Stimulated activated CD4-positive, alpha-beta T cell treated with anti-CD3 and anti-CD28 coated beads, Interleukin-1b, Interleukin-23, amount 100 ng/mL, for 24 hours (primary cell): ENCODE results near the gene WDR36.

Experiments
- DNase-seq, 4 experiments: peaks; one replicate each; pipeline ENCODE4 v3.0.0-alpha.2; 2020; ENCODE audit warnings: low read depth in 4 of 4, low spot score in 1 of 4

The WDR36 gene

DNA sequence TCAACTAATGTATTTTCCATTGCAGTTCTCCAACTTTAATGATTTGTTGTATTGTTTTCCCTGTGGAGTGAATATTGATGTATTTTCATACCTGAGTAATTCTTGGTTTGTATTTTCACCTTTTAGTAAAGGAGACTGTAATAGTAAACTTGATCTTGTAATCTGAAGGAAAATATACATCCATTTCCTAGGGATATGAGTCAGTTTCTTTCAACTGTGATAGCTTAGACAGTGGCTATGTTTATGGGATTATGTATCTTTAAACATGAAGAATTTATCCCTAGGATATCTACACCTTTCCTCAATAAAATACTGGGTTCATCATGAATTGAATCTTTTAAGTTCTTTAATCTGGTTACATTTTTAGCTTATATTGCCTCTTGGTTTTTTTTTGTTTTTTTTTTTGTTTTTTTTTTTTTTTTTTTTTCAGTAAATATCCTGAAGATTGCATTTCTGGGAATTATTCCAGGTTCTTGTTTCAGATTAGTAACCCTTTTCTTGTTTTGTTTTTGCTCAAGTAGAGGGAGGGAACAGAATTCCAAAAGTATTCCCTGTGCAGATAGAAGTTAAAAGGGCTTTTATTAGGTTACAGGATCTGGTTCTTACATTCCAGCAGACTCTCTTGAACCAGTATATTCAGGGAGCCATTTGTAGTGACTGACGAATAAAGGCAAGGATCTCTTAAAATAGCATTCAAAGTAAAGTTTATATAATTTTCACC is 7.1 kb downstream of the WDR36 start:
- DNase-seq, result no peak

DNA sequence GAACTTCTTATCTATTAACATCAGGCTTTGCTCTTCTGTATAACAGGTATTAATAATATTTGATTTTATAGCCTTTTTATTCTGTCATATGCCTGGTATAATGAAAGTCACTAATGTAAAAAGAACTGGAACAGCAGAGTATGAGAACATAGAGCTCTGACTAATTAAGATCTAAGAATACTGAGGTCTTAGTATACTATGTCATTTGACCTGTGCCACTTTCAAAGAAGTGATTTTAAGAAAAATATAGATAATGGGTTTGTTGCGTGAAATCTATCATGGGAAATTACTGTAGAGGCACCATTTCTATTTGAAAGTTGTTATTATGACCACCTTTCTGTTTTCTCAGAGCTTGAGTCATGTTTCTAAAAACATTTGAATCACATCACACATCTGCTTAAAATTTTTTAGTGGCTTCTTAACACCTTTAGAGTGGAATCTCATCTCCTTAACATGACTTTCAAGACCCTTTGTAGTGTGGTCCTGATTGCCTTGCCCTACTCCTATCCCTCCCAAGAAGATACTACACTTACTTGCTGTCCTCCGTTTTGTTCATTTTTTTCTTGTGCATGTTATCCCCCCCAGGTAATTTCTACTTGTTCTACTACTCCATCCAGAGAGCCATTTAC is 14.3 kb downstream of the WDR36 start:
- no peak for DNase-seq

DNA sequence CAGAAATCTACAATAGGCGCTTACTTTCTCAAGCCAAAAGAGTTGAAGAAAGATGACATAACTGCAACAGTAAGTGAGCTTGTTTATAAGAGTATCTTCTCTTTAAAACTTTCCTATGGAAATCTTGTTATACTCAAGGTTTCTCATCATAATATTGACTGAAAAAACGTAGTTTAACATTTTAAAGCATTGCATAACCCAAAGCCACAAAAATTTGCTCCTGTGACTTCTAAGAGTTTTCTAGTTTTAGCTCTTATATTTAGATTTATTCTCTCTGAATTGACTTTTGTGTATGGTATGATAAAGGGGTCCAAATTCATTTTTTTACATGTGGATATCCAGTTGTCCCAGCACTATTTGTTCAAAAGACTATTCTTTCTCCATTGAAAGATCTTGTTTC is 15.2 kb downstream of the WDR36 start:
- DNase-seq, result no peak

DNA sequence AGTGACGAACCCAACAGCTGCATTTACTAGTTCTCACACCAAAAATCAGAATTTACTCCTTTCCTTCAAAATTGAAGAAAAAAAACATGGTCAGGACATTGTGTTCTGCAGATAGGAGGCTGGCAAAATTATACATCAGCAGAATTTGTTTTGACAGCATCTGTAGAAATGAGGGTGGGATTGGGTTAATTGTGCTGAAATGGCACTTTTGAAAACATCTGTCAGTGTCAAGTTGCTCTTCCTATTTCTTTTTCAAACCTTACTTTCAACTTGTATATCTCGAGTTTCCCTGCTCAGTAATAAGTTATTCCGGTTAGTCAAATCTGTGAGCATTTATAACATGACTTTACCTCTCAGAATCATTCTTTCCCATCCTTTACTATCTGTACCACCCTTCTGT is 19.8 kb downstream of the WDR36 start:
- DNase-seq, result no peak

DNA sequence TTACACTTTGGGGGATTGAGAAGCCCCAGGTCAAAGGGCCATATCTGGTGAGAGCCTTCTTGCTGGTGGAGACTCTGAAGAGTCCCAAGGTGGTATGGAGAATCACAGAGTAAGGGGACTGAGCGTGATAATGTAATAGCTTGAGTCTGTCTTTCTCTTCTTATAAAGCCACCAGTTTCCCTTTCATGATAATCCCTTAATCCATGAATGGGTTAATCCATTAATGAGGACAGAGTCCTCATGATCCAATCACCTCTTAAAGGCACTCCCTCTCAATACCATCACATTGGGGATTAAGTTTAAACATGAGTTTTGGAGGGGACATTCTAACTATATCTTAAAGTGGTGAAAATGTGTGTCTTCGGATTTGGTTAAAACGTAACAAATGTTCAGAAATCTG is 21.5 kb downstream of the WDR36 start:
- DNase-seq, result no peak

DNA sequence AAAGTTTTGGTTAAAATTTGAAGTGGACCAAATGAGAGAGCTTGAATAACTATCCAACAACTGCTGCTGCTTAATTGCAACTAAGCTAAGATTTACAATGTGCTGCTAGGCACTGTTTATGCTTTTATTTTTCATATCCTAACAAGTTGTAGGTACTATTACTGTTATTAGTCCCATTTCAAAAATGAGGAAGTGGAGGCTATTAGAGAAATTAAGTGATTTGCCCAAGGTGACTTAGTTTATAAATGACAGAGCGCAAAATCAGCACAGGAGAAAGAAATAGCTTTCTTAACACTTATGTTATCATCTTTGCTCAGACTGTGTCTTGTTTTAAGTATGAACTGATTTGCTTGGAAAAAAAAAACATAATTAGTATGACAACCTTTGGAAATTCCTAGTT is 23.1 kb downstream of the WDR36 start:
- no peak for DNase-seq

DNA sequence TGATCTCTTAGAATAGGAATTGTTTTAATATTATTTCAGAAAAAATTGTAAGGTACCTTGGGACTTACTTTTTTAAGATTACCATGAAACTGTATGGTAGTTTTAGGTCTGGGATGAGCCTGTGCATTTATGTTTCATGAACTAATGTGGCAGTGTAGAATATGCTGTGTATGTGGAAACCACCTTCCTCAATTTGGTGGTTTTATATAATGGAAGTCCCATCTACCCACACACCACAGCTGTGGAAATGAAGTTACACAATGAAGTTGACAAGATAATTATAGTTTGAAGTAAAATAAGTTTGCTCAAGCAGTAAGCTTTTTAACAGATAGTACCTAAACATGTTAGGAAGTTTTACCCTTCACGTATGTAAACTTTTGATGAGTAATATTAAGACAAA is 24.4 kb downstream of the WDR36 start:
- DNase-seq, result no peak

DNA sequence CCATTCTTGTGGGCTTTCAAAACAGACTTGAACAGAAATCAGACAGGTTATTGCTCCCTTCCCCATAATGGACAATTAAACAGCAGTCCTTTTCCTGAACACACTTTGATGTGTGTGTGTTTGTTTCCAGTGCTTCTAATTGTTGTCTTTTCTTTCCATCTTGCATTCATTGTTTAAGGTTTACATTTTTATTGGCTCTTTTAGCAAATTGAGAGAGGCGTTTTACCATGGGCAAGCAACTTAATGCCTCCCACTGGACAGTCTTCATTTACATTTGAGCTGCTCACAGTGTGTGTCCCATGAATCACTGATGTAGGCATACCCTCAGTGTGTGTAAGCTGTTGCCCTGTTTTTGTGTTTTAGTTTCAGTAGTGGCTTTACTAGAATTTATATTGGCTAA is 25.0 kb downstream of the WDR36 start:
- DNase-seq, result no peak

DNA sequence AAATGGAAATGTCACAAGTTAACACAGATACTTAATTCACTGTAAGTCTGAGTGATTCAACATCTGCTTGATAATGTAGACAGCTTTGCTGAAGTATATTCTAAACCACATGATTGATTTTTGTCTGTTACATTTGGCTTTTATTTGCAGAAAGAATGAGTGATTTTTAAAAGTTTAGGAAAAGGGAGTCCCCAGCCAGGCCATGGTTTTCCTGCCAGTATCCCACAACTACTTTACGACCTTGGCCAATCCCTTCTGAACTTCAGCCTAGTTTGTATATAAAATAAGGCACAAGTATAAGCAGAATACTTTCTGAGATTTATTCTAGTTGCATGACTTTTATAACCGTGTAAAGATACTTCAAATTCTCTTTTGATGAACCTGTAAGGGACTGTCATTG is 27.1 kb downstream of the WDR36 start:
- no peak for DNase-seq

DNA sequence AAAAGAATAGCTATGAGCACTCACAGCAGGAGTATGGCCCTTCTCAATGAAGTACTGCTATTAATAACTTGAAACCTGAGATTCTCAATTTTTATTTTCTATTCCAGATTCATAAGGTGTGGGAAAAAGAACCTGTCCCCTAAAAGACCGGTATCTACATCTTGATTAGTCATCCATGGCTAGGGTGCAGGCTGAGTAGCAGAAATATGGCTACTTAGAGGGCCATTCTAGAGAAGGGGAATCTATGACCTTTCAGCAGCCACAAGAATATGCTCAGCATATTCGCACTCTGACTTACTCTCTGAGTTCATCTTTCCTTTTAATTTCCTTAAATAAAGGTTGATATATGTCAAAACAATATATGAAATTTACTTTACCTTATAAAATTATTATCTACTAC is 27.7 kb downstream of the WDR36 start:
- DNase-seq, result no peak

DNA sequence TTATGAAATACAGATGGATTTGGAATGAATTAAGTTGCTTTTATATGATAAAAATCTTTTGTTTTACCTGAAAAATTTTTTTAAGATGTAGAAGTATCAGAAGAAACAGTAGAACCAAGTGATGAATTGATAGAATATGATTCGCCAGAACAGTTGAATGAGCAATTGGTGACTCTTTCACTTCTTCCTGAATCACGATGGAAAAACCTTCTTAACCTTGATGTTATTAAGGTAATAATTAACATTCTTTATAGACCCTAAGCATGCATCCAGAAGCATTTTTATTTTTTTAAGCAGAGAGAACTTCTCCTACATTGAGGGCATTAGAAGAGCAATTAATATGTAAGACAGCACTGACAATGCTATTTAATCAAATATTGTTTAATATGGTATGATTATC is 28.8 kb downstream of the WDR36 start:
- no peak for DNase-seq

DNA sequence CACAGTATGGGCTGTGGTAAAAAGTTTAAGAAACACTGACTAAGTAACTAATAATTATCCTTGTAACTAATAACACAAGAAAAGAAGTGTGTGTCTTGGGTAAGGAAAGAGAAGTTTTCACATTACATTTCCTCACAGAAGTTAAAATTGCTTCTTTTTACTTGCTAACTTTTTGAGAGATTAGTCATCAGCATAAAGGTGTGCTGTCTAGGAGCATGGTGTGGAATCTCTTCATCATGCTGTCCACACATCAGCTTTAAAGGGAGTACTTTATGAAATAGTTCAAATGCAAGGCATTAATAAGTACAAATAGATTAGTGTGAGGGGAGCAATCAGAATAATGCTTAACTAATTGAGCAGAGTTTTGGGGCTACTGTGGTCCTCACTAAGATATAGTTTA is 29.8 kb downstream of the WDR36 start:
- DNase-seq, result no peak

DNA sequence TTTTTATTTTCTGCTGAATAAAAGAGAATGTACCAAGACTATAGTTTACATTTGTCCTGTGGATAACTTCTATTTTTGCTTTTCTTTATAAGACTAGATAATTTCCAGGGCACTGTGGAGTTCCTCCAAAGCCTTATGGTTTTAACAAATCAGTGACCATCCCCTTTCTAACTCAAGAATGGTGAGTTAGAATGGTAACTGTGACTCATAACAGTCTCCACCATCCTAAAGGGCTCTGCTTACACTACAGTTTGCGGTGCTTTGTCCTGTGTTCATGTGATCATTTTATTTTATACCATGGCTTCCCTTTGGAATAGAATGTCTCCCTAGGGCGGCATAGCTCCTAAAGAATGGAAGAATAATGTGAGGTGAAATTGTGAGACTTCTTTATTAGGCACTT is 30.2 kb downstream of the WDR36 start:
- no peak for DNase-seq

DNA sequence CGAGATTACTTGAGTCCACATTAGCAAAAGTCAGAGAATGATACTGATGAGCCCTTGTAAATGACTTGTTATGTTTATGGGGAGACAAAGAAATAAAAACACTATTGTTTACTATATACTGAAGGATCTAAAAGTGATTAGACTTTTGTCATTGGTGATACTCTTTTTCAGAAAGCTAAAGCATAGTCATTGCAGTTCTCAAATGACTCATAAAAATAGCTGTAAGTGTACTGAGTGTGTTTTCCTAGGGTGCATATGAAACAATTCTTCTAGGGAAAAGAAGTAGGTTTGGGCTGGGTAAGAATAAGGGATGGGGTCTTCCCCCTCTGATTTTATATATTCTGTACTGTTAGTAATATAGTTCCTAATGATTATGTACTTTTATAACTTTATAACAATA is 32.6 kb downstream of the WDR36 start:
- no peak for DNase-seq

DNA sequence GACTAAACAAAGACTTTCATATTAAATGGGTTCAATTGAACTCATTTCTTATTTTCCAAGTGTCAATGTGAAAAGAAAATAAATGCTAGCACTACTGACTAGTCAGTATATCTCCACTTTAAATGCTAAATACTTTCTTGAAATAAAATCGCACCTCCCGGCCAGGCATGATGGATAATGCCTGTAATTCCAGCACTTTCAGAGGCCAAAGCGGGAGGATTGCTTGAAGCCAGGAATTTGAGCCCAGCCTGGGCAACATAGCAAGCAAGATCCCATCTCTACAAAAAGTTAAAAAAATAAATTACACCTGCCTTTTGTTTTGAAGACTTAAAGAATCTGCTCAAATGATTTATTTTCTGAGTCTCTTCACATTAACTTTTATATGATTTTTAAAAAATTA is 34.7 kb downstream of the WDR36 start:
- DNase-seq, result no peak

DNA sequence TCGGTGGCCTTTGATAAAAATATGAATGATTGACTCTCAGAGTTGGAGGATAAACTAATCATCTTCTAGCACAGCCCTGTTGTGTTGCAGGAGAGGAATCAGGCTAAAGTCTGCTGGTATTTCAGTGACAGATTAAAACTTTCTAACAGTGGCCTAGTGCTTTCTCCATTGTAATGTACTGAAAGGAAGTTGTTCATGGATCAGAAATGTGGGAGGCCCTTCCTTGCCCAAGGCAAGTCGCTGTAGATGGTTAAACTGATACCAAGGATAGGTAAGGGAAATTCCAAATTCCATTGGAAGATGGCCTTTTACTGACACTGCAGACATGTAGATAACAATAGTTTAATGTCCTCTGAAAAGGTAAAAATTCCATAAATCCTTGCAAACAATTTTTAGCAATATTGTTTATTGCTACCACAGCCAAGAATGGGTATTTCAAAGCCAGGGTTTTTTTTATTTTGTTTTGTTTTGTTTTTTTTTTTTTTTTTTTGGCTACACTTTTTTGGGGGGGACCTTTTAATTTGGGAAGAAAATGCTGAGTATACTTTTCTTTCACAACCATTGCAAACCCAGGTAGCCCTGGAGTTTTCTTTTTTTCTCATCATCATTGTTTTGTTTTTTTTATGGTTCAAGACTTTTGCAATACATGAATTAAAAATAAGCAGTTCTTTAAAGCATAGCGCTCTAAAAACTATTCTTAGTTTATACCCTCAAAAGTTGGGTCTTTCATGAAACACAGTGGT is 35.5 kb downstream of the WDR36 start:
- no peak for DNase-seq

DNA sequence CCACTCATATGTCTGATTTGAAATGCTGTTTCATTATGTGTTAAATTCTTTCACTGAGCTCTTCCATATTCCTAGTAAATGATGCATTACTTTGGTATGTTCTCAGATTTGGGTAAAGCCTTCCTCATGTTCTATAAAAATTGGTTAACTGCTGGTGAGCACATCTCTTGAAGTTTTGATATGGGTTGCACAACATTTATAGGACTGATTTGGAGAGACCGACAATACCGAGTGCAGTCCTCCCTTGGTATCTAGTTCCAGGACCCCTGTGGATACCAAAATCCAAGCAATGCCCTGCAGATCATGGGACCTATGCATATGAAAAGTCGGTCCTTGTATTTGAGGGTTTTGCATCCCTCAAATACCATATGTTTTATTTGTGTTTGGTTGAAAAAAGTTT is 37.8 kb downstream of the WDR36 start:
- no peak for DNase-seq

DNA sequence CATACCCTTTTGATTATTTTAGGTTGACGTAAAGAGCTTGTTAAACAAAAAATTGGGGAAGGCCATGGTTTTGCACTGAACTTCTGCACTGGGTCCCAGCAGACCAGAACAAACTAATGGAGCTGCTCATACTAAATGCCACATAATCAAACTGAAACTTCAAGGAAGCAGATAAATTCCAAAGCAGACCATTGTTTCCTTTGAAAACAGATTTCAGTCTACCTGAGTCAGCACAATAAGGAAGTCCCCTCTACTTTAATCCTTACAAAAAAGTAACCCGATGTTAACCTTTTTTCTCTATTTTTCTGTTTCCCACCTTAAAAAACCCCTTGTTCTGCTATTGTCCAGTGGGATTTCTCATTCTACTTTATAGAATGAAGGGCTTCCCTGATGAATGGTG is 39.2 kb downstream of the WDR36 start:
- no peak for DNase-seq

DNA sequence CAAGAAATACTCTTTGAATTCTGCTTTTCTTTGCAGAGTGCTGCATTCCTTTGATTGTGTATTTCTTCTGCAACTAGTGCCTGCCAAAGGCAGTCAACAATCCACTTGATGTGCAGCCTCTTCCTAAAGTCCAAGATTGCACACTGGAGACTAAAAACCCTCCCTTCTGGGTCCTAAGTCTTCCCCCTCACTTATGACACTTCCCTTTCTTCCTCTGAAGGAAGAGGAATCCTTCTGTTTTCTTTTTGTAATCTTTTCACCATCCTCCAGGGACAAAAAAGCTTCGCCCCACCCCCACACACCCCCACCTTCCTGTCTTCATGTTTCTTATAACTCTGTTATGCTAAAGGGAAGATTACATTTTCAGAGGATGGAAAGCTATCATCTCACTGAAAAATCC is 39.9 kb downstream of the WDR36 start:
- DNase-seq, result no peak

DNA sequence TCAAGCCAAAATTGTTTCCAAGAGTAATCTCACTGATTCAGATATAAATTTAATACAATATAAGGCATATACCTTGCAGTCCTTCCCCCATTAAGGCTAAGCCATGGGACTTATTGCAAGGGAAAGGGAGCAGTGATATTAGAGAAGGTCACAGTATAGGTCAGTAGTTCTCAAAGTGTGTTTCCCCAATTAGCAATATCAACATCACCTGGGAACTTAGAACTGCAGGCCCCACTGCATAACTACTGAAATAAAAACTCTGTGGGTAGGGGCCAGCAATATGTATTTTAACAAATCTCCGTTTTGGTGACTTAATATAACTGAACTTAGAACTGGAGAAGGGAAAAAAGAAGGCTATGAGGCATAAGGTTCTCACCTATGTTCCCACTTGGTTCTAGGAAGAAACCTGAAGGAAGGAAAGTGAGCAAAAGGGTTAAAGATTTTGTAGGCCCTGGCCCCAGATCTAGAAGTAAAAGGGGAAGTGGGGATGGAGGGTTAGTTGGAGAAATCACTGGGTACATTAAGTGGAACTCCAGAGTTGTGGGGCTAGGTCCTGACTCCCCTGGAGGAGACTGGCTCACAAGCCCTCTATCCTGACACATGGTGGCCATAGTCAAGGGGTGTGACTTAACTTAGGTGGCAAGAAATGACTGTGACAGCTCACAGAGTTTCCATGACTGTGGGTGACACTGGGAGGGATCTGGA is 40.7 kb downstream of the WDR36 start:
- no peak for DNase-seq

DNA sequence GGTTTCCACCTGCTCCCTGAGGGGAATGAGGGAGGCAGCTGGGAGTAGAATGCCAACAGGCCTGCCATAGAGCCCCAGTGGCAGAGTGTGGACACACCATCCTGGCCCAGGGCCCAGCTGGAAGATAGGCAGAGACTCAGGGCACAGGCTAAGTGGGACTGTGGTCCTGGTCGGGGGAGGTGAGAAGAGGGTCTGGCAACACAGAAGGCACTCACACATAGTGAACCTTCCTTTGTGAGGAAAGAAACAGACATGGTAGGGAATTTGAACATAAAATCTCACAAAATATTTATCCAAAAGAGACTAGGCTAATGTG is 41.2 kb downstream of the WDR36 start:
- DNase-seq, result no peak

DNA sequence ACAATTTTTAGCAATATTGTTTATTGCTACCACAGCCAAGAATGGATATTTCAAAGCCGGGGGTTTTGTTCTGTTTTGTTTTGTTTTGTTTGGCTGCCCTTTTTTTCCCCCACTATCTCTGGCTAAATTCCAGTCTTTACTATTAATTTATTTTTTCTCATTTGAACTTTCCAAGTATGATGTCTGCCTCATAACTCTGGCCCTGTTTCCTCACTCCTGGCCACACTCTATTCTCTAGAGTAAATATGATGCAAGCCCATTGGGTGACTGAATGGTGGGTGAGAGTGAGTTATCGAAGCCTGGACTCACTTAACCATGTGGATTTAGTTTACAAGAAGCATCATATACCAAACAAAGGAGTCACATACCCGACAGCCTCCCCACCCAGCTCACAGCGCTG is 41.9 kb downstream of the WDR36 start:
- DNase-seq, result no peak
